ENCODE data around the gene ATP8A2. TPM values are rescaled to one million over a fixed set of nuclear protein-coding genes. Genes with fewer than 3 reads are reported as not detected.
A peak's percentile ranks its signal among the peaks of the same experiment; 100 is the strongest.

Gene ATP8A2
- total RNA-seq, 1 donor from 2014 or later: 3.4 TPM

DNA sequence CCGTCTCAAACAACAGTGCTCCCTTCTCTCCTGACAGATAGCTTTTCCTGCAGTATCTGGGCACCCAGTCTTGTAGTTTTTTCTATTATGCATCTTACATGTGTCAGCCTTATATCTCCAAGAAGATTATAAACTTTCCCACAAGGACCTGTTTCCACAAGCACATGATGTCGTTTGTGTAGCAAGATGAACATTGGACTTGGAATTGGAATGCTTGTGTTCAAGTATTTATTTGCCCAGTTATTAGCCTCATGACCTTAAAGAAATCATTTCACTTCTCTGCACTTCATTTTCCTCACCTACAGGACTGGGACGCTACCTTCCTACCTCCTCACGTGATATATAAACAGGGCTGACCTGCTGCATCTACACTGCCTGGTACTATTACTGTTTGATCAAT is 658.6 kb downstream of the ATP8A2 start:
- no peak overlapping the region for H3K4me3 Mint-ChIP-seq
- H3K27ac Mint-ChIP-seq (ENCODE audit: unreplicated experiment): no peak overlapping the region
- DNase-seq (ENCODE audit: low read depth, low spot score): no peak
- no peaks in the 10 kb centered on the region for H3K36me3 Mint-ChIP-seq (ENCODE audit: low read depth)
- peaks cover under 1% of the 10 kb centered on the region for H3K27me3 Mint-ChIP-seq (ENCODE audit: low read depth)
- TF ChIP-seq, protein P1, sequence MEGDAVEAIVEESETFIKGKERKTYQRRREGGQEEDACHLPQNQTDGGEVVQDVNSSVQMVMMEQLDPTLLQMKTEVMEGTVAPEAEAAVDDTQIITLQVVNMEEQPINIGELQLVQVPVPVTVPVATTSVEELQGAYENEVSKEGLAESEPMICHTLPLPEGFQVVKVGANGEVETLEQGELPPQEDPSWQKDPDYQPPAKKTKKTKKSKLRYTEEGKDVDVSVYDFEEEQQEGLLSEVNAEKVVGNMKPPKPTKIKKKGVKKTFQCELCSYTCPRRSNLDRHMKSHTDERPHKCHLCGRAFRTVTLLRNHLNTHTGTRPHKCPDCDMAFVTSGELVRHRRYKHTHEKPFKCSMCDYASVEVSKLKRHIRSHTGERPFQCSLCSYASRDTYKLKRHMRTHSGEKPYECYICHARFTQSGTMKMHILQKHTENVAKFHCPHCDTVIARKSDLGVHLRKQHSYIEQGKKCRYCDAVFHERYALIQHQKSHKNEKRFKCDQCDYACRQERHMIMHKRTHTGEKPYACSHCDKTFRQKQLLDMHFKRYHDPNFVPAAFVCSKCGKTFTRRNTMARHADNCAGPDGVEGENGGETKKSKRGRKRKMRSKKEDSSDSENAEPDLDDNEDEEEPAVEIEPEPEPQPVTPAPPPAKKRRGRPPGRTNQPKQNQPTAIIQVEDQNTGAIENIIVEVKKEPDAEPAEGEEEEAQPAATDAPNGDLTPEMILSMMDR (conservative IDR thresholded peaks at IDR 0.05): no peak
- H3K9me3 Mint-ChIP-seq: peaks cover 9% of the 10 kb centered on the region
- peaks cover 3% of the 10 kb centered on the region for H3K4me1 Mint-ChIP-seq

DNA sequence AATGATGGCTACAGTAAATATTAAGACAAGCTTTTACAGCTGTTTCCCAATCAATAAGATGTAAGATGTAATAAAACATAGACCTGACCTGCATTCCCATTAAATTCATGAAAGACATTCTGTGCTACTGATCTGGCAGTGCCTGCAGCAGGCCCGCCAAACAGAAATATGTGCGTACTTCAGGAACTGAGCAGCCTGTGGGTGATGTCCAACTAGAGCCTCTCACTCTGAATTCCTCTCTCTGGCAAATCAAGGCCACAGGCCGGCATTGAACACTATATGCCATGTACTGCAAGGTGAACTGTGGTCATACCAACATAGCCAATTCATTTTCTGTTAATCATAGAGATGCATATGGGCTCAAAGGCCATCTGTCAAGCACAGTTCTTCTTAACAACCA is 662.2 kb downstream of the ATP8A2 start:
- H3K36me3 Mint-ChIP-seq (ENCODE audit: low read depth): no peaks in the 10 kb centered on the region
- H3K27ac Mint-ChIP-seq (ENCODE audit: unreplicated experiment): no peak overlapping the region
- TF ChIP-seq, protein P1 (conservative IDR thresholded peaks at IDR 0.05): no peak
- H3K4me1 Mint-ChIP-seq: no peaks in the 10 kb centered on the region
- H3K27me3 Mint-ChIP-seq (ENCODE audit: low read depth): no peaks in the 10 kb centered on the region
- no peak overlapping the region for H3K4me3 Mint-ChIP-seq
- peaks cover 12% of the 10 kb centered on the region for H3K9me3 Mint-ChIP-seq
- no peak for DNase-seq (ENCODE audit: low read depth, low spot score)

DNA sequence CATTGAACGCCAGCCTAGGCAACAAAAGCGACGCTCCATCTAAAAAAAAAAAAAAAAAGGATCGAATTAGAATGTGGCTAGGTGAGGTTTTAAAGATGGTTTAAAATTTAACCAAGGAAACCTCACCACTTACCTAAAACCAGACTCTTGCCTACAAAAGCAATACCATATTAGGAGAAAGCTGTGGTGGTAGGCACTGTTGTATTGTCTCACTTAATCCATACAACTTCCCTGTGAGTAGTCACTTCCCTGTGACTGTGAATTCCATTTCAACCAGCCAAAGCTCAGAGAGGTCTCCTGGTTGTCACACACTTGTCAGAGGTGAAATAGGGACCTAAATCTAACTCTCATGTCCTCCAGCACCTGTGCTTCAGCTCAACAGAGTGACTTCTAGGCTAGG is 664.6 kb downstream of the ATP8A2 start:
- Mint-ChIP-seq H3K4me3 (no peak overlapping the region), H3K4me1 (no peaks in the 10 kb centered on the region), H3K36me3 (ENCODE audit: low read depth) (no peaks in the 10 kb centered on the region), H3K27ac (ENCODE audit: unreplicated experiment) (no peak overlapping the region), H3K27me3 (ENCODE audit: low read depth) (no peaks in the 10 kb centered on the region), H3K9me3 (peaks cover 4% of the 10 kb centered on the region)
- no peak for DNase-seq (ENCODE audit: low read depth, low spot score)
- TF ChIP-seq, protein P1 (conservative IDR thresholded peaks at IDR 0.05): no peak

DNA sequence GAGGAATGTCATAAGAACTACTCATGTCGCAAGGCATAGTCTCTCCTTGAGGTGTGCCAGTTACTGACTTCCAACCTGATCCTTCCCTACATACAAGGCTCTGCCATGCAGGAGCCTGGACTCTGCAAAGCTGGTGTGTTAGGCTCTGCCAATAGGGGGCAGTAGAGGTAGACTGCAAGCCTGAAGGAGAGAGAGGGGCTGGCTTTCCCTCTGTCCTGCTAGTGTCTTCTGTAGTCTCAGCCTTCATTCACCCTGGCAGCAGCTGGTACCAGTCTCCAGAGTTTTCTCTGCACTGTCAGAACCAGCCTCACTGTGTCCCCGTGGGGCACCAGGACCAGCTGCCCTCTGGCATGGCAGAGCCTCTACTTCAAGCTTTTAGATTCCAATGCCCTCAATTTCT is 665.5 kb downstream of the ATP8A2 start:
- no peak overlapping the region for H3K4me3 Mint-ChIP-seq
- no peak overlapping the region for H3K27ac Mint-ChIP-seq (ENCODE audit: unreplicated experiment)
- H3K36me3 Mint-ChIP-seq (ENCODE audit: low read depth): no peaks in the 10 kb centered on the region
- no peaks in the 10 kb centered on the region for H3K4me1 Mint-ChIP-seq
- TF ChIP-seq, protein P1 (conservative IDR thresholded peaks at IDR 0.05): peak; percentile 59
- H3K27me3 Mint-ChIP-seq (ENCODE audit: low read depth): no peaks in the 10 kb centered on the region
- H3K9me3 Mint-ChIP-seq: peaks cover 4% of the 10 kb centered on the region
- peak; percentile 43 for DNase-seq (ENCODE audit: low read depth, low spot score)

DNA sequence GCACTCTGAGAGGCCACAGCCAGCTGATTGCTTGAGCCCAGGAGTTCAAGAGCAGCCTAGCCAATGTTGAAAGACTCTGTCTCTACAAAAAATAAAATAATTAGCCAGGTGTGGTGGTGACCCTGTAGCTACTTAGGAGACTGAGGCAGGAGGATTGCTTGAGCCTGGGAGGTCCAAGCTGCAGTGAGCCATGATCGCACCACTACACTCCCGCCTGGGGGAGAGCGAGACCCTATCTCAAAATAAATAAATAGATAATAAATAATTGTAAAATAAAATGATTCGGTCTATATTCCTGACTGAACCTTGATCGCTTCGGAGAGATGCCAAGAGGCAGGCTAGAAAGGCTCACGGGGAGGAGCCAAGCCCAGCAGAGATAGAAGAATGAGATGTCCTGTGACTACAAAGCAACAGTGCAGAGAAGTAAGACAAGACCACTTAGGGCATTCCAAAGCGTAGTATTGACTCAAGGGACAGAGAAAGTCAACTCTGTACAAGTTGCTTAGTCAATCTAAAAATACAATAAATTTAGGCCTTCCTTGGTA is 667.2 kb downstream of the ATP8A2 start:
- Mint-ChIP-seq H3K27ac (ENCODE audit: unreplicated experiment) (no peak overlapping the region), H3K36me3 (ENCODE audit: low read depth) (no peaks in the 10 kb centered on the region), H3K4me1 (no peaks in the 10 kb centered on the region), H3K9me3 (peaks cover 4% of the 10 kb centered on the region), H3K4me3 (no peak overlapping the region), H3K27me3 (ENCODE audit: low read depth) (no peaks in the 10 kb centered on the region)
- DNase-seq (ENCODE audit: low read depth, low spot score): no peak
- TF ChIP-seq, protein P1 (conservative IDR thresholded peaks at IDR 0.05): no peak
